Prostate gland (tissue), 2 donors: ENCODE results near the gene EGLN3. TPM values are rescaled to one million over a fixed set of nuclear protein-coding genes. Genes with fewer than 3 reads are reported as not detected.

Experiments used
- DNase-seq: peaks from one replicate; pipeline ENCODE4 v3.0.0-alpha.2; 2019; ENCODE audit warnings: low spot score
- H3K27ac ChIP-seq, 2 donors: fragments of 200-600 bp; sonication (generic); 2 replicates each; pipeline ENCODE4 v1.5.1; 2017 to 2019
- H3K27me3 ChIP-seq: fragments of 200-600 bp; sonication (generic); replicated peaks from 2 replicates; pipeline ENCODE4 v1.5.1; 2019; ENCODE audit not compliant: insufficient read depth
- H3K36me3 ChIP-seq, 2 donors: fragments of 200-600 bp; sonication (generic); 1 replicate in 1 of 2; 2 replicates in 1 of 2; pipeline versions ENCODE4 v1.5.1 to v1.8.1; 2017 to 2019
- H3K4me1 ChIP-seq: fragments of 200-600 bp; sonication (generic); replicated peaks from 2 replicates; pipeline ENCODE4 v1.5.1; 2019
- H3K4me3 ChIP-seq, 2 donors: fragments of 200-600 bp; sonication (generic); 2 replicates each; pipeline ENCODE4 v1.5.1; 2017 to 2019
- H3K9me3 ChIP-seq: fragments of 200-600 bp; sonication (generic); 2 replicates; pipeline ENCODE4 v1.5.1; 2017
- POLR2A ChIP-seq: fragments of 450-650 bp; IDR thresholded peaks from one replicate; pipeline ENCODE4 v1.6.1; 2016; ENCODE audit warnings: antibody characterized with exemption, mild to moderate bottlenecking
- POLR2AphosphoS5 ChIP-seq: sonication (generic); formaldehyde crosslinking; IDR thresholded peaks from one replicate; pipeline ENCODE4 v1.6.1; 2017; ENCODE audit warnings: antibody characterized with exemption
- WGBS: methylation state at CpG from one replicate; pipeline ENCODE4 v1.1.5; 2018; 5-methylcytosine and 5-hydroxymethylcytosine counted together
- intact Hi-C: fragments of 100-400 bp; cut with DNase I; formaldehyde crosslinking; loops from one replicate; pipeline ENCODE4 v1.14.2; 2022
- total RNA-seq, 2 donors: library from RNA; depleted of rRNA; stranded (reverse); fragments of >200 nt; gene quantifications; one replicate each; pipeline ENCODE4 v1.1.0, GENCODE V29; 2016
- TF ChIP-seq, protein P1 (sequence below), 4 experiments: fragments of 200-600 bp in 2 of 4; fragments of 450-650 bp in 2 of 4; sonication (generic) in 2 of 4; IDR thresholded peaks; 1 replicate in 3 of 4; 2 replicates in 1 of 4; pipeline ENCODE4 v1.5.1; 2016 to 2019; ENCODE audit warnings: antibody characterized with exemption in 4 of 4, mild to moderate bottlenecking in 2 of 4, moderate library complexity in 2 of 4

Gene EGLN3
- total RNA-seq, 2 donors from 2014 or later = 6.1 to 6.8 TPM

DNA sequence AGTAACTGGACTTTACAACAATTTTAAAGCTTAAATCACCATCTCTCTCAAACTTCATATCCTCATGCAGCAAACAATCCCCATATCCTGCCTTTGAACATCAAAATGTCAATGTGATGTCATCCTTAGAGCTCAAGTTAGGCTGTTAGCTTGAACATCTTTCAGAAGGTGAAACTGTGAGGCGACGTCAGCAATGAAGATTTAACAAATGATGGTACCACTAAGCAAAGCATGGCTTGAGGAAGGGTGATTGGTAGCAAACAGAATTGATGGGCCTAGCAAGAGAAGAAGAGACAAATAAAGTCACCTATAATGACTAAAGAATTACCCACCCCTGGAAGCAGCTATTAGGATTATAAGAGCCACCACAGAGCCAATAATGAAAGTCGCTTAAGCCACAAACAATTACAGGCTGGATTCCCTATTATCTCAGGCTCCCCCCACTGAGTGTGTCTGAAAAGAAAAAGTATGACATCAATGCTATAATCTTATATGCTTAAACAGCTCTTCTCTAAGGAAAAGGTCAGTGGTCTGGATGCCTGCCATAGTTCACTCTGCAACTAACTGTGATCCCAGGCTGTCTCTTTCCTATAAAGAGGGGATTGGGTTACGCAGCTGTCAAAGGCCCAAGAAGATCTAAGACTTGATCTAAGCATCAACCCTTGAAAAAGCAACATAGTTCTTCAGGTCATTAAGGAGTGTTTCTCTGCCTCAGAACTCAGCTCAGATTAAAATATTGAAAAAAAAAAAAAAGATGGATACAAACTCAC, 18.1 kb downstream of the EGLN3 start:
- intact Hi-C loops = no loop called here
- WGBS = 89% methylated on average over 4 of the region's 4 CpGs
- DNase-seq = no peak
- H3K36me3 ChIP-seq = no peaks in the 10 kb centered on the region
- H3K27ac ChIP-seq = no peak overlapping the region
- H3K4me3 ChIP-seq = no peak overlapping the region
- TF ChIP-seq, protein P1, sequence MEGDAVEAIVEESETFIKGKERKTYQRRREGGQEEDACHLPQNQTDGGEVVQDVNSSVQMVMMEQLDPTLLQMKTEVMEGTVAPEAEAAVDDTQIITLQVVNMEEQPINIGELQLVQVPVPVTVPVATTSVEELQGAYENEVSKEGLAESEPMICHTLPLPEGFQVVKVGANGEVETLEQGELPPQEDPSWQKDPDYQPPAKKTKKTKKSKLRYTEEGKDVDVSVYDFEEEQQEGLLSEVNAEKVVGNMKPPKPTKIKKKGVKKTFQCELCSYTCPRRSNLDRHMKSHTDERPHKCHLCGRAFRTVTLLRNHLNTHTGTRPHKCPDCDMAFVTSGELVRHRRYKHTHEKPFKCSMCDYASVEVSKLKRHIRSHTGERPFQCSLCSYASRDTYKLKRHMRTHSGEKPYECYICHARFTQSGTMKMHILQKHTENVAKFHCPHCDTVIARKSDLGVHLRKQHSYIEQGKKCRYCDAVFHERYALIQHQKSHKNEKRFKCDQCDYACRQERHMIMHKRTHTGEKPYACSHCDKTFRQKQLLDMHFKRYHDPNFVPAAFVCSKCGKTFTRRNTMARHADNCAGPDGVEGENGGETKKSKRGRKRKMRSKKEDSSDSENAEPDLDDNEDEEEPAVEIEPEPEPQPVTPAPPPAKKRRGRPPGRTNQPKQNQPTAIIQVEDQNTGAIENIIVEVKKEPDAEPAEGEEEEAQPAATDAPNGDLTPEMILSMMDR (IDR thresholded peaks at IDR 0.05) = no peak
- no peak for TF ChIP-seq POLR2A
- H3K27me3 ChIP-seq = no peaks in the 10 kb centered on the region
- no peaks in the 10 kb centered on the region for H3K9me3 ChIP-seq
- H3K4me1 ChIP-seq = no peaks in the 10 kb centered on the region

DNA sequence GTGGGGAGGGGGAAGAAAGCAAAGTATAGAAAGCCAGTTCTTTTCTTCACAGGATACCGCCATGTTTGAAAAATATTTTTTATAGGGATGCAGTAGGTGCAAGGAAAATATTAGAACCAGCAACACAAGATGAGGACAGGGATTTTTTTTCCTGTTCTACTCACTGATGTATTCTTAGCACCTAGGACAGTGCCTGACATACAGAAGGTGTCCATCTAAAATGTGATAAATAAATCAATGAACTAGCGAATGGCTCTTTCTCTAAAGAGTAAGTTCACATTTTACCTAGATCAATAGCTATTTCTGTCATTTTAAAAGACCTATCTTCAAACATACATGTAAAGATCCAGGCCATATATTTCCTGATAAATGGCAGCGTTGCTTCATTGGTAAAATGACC, 18.8 kb downstream of the EGLN3 start:
- no peaks in the 10 kb centered on the region for H3K4me1 ChIP-seq
- DNase-seq = no peak
- H3K27me3 ChIP-seq = no peaks in the 10 kb centered on the region
- WGBS = 93% methylated on average over 3 of the region's 3 CpGs
- H3K4me3 ChIP-seq = no peak overlapping the region
- no peaks in the 10 kb centered on the region for H3K9me3 ChIP-seq
- intact Hi-C loops = no loop called here
- no peaks in the 10 kb centered on the region for H3K36me3 ChIP-seq
- no peak overlapping the region for H3K27ac ChIP-seq
- TF ChIP-seq, protein P1 (IDR thresholded peaks at IDR 0.05) = no peak
- TF ChIP-seq POLR2A = no peak
- no peak for TF ChIP-seq POLR2AphosphoS5

DNA sequence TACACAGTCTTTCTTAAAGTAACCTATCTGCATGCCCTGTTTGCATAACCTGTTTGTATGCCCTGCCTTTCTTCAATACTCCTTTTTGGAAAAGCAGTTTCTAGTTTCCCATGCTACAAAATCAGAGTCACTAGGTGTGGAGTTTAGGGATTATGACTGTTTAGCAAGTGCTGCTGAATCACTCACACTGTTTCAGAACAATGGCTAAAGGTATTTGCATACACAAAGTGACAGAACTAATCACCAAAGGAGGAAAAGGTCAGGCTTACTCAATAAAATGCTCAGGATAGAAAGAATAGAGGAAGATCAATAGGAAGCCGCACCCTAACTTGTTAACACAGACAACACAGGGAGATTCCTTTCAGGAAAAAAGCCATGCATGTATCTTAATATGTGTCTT, 19.4 kb downstream of the EGLN3 start:
- intact Hi-C loops = no loop called here

DNA sequence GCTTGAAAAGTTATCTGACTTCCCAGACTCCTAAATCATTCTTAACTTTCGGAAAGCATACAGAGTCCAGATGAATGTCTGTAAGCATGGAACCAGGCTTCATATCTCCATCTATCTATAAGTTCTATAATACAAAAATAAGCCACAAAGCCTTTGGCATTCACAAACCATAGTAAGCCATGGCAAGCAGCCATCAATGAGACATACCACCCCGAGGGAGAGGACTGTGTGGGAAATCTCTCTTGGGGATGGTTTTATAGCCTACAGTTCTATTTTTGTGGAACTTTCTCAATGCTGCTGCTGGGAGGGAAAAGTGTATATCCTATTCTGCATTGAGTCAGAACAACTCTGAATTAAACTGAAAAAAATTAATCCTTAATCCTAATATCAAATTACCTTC, 20.4 kb downstream of the EGLN3 start:
- TF ChIP-seq, protein P1 (IDR thresholded peaks at IDR 0.05) = no peak
- TF ChIP-seq POLR2A = no peak
- no peak for TF ChIP-seq POLR2AphosphoS5
- WGBS = 60% methylated on average over 2 of the region's 2 CpGs
- Histone ChIP-seq H3K27ac (no peak overlapping the region), H3K4me3 (no peak overlapping the region), H3K4me1 (no peaks in the 10 kb centered on the region), H3K27me3 (no peaks in the 10 kb centered on the region), H3K9me3 (no peaks in the 10 kb centered on the region), H3K36me3 (no peaks in the 10 kb centered on the region)
- intact Hi-C loops = no loop called here
- DNase-seq = no peak

More for the DNA sequence above, 19.4 kb downstream of the EGLN3 start:
- no peak overlapping the region for H3K4me3 ChIP-seq
- no peak overlapping the region for H3K27ac ChIP-seq
- WGBS = 100% methylated on average over 1 of the region's 1 CpG
- H3K36me3 ChIP-seq = no peaks in the 10 kb centered on the region
- H3K4me1 ChIP-seq = no peaks in the 10 kb centered on the region
- TF ChIP-seq POLR2A (no peak), POLR2AphosphoS5 (no peak)
- TF ChIP-seq, protein P1 (IDR thresholded peaks at IDR 0.05) = no peak
- DNase-seq = no peak
- H3K27me3 ChIP-seq = no peaks in the 10 kb centered on the region
- no peaks in the 10 kb centered on the region for H3K9me3 ChIP-seq

DNA sequence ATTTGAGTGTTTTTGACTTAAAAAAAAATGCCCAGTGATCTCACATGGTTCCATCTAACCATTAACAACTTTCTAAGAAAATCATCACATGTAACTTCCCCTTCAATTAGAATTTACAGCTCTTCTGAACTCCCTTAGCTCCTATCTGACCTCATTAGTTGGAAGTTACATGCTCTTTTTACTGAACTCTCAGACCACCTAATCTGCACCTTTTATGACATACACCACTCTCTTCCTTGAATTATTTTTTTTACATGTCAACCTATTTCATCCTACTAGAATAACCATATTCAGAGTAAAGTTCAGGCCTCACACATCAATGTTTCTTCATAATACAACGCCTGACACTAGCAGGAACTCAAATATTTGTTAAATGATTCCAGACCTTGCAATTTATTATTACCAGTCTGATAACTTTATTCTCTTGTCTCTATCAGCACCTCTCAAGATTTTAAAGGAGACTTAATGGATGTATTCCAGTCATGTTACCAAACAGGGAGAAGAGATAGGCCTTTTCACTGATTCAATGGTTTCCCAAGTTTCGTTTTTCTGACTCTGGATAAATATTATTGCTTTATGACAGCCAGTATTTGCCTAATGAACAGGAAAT, 21.0 kb downstream of the EGLN3 start:
- intact Hi-C loops = no loop called here
- H3K36me3 ChIP-seq = no peaks in the 10 kb centered on the region
- WGBS = 64% methylated on average over 2 of the region's 2 CpGs

More for the DNA sequence above, 21.0 kb downstream of the EGLN3 start:
- H3K4me1 ChIP-seq = no peaks in the 10 kb centered on the region
- no peak for DNase-seq
- H3K27me3 ChIP-seq = no peaks in the 10 kb centered on the region
- H3K27ac ChIP-seq = no peak overlapping the region
- no peaks in the 10 kb centered on the region for H3K9me3 ChIP-seq
- H3K4me3 ChIP-seq = no peak overlapping the region
- TF ChIP-seq POLR2AphosphoS5 = no peak
- TF ChIP-seq POLR2A = no peak
- TF ChIP-seq, protein P1 (IDR thresholded peaks at IDR 0.05) = no peak
